Hematopoietic multipotent progenitor cell treated with erythropoietin and hydrocortisone succinate and interleukin-3 and kit ligand, for 15 days (in vitro differentiated cells): ENCODE data around the gene DELE1.

Source experiments
- DNase-seq: peaks from one replicate; pipeline ENCODE4 v3.0.0-alpha.2; 2015; ENCODE audit warnings: low spot score

DELE1 gene

DNA sequence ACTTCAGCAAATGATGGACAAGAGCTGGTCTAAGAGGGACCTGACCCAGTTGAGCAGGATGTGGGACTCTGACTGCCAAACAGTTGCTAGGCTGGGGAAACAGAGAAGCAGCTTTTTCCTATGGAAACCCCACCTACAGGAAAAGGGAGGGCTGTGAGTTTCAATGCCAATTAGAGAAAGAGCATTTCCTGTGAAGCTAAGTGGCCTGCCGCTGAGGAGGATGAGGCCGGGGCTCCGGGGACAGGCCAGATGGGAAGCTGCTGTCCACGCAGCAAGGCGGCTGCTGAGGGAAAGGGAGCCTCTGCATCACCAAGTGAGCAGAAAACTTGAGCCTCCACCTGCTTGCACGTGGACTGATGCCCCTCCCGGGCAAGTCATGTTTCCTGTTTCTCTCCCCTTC is 34.4 kb downstream of the DELE1 start, which contains the start of gene PCDH12:
Gene PCDH12 (minus strand): TSS at position 90 of the 400 bp plus-strand sequence. CDS start 351 bp downstream, outside the sequence.
- no peak for DNase-seq

DNA sequence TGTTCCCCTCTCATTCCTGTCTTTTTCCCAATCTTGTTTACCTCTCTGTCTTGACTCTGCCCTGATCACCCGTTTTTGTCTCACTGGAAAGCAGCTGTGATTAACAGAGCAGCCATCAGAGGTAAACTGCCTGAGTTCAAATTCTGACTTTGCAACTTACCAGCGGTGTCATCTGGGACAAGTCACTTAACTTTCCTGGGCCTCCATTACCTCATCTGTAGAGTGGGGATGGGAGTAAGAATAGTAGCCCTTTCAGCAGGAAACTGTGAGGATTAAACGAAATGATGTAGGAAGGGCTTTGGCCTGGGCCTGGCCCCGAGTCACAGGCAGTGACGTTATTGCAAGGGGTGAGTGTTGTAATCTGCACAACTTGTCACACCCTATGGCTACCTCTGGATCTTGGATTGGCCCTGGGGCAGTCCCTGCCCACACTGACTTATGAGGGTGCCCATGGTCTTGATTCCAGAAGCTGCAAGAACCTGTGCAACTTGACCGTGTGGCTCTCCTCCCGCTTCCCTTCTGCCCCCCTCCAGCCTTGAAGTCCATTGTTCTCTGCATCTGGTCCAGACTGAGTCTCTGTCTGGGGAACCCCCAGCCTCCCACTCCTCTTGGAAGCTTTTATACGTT is 35.0 kb downstream of the DELE1 start:
- DNase-seq = no peak

DNA sequence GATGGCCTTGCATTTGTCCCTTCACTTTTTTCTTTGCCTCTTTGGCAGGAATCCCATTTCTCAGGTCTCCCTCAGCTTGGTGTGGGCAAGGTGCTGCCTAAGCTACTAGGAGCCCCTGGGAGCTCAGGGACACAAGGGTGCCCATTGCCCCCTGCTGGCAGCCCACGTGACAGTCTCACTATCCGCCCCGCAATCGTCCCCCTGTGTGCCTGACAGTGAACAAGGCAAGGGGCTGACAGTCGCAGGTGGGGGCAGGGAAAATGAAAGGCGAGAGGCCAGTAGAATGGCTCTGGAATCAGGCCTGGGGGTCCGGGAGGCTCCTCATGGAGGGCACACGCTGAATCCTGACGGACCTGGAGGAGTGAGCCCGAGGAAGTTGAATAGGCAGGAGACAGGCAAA is 36.3 kb downstream of the DELE1 start:
- DNase-seq = peak; percentile 30

- DNase-seq = peak; percentile 91
Observed at GRCh38 chr5:141960449-141961323, 37.0 kb downstream of the DELE1 start.

- no peak for DNase-seq
Observed at GRCh38 chr5:141961466-141961865, 37.8 kb downstream of the DELE1 start.

DNA sequence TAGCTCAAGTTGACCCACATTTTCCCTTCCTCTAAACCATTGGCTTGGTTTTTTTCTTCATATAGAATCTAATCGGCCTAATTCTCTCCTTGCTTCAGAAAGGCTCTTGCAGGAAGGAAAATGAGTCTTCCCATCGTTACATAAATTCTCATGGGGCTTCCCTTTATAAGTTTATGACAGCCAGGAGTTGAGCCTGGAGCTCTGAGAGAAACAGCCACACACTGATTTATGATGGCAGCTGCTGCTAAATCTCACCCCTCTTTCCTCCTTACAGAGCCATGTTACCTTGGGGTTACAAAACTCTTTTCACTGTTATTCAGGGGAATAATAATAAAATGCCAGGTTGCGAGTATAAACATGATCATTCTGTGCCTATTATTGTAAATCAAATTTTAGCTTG is 40.0 kb downstream of the DELE1 start:
- no peak for DNase-seq

GRCh38 chr5:141965071-141965470 is 41.4 kb downstream of the DELE1 start:
- DNase-seq = no peak

GRCh38 chr5:141966275-141966962 is 42.7 kb downstream of the DELE1 start:
- DNase-seq = no peak

GRCh38 chr5:141966963-141967333 is 43.3 kb downstream of the DELE1 start:
- no peak for DNase-seq

DNA sequence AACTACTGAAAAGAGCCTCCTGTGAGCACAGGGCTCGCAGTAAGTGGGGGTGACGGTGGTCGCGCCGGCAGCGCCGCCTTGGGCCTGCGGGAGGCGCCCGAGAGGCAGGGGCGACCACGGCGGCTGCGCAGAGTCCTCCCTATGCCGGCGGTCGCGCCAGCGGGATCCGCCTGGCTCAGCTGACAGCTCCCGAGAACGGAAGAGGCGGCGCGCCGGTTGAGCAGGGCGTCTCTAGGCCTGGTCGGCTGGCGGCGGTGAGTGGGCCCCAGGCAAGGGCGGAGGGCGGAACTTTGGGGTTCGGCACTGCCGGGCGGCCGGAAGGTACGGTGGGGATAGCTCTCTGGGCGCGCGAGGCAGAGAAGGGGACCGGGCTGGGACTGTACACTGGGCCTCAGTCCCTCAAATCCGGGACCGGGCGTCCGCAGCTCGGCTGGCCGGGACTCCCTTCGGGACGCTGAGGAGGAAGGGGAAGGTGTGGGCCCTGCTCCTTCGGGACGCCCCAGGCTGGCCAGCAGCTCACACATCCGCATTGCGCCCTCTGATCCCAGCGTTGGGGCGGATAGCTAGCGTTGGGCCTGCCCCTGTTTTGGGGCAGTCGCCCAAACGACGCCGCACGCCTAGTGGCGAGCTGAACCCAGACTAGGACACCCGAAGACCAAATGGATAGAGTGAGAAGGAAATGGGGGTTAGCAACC is 45.4 kb downstream of the DELE1 start, which contains the start of gene RNF14:
Gene RNF14 (plus strand): TSS at position 192 of the 695 bp plus-strand sequence. CDS start 4,484 bp downstream, outside the sequence.
- peak; percentile 92 for DNase-seq

DNA sequence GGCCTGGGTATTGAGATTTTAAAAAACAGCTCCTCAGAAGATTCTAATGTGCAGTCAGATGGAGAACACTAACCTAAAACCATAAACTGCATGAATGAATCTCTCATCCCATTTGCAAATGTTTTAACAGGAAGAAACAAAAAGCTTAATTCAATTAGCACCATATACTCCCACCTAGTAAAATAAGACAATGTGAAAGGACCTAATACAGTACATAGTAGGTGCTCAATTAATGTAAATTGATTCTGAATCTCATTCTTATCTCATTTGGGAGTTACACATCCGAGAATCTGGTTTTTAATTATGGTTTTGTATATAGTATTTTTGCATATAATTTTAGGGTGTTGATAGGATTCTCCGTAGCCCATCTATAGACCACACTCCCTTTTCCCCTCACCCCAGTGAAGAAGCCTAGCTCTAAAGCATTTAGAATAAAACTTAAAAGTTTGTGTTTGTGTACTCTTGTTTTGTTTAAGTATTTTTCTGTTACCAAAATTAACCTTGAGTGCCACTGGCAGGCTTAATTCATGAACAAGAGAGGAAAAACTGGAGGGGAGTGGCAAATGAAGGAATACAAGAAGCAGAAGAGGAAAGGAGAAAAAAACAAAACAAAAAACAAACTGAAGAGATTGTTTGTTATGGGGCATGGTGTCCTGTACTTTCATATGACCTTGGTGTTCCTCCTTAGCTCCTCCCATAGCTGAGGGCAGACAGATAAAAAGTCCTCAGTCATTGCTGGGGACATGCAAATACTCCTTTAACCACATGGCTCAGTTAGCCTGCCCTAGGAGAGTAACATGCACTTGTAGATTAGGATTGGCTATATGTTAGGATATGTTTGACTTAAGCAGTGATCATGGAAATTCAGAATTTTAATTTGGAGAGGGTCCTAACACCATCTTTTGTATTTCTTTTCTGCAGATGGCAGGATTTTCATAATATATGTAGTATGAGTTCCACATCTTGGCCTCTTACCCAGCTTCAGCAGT is 46.4 kb downstream of the DELE1 start:
- DNase-seq = peak; percentile 92

DNA sequence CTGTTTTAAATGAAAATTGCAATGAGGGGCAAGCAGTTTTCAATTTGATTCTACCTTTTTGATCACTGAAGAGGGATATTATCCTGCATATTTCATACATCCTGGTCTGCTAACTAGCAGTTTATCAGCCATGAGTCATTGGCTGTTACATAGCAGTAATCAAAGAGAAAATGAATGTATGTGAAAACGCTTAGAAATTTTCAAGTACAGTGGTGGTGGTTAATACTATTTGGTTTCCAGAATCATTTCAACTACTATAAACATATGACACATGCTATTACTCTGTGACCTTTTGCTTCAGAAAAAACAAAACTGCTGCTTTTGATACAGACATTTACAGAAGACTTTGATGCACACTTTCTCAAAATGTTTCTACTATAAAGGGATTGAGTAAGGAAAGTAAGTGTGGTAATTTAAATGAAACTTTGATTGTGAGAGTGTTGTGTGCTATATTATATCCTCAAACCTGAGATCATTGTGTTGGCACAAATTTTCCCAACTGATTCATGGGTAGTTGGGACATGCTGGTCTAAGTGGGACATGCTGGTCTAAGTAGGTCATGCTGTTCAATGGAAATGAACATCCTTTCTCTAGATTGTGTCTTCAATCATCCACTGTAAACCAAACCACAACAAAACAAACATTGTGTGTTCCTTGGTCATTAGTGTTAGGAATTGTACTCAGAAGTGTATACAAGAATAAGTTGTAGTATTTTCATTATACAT is 50.4 kb downstream of the DELE1 start:
- DNase-seq = peak; percentile 23

DNA sequence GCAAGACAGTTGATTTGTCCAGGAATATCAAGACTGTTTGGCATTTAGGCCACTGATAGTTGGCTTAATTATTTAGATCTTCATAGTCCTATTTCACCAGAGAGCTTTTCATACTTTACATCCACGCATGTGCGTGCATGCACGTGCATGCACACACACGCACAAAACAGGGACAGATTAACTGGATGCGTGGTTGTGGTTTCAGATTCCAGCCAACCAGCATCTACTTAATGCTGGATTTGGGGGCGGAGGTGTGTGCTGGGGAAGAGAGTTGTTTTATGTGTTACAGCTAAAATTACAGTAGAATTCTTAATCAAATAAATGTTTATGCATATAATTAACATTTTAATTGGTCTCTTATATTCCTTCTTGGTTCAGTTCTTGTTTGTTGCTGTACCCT is 52.5 kb downstream of the DELE1 start:
- no peak for DNase-seq

DNA sequence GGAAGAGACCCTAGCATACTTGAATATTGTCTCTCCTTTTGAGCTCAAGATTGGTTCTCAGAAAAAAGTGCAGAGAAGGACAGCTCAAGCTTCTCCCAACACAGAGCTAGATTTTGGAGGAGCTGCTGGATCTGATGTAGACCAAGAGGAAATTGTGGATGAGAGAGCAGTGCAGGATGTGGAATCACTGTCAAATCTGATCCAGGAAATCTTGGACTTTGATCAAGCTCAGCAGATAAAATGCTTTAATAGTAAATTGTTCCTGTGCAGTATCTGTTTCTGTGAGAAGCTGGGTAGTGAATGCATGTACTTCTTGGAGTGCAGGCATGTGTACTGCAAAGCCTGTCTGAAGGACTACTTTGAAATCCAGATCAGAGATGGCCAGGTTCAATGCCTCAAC is 54.7 kb downstream of the DELE1 start:
- DNase-seq = no peak

DNA sequence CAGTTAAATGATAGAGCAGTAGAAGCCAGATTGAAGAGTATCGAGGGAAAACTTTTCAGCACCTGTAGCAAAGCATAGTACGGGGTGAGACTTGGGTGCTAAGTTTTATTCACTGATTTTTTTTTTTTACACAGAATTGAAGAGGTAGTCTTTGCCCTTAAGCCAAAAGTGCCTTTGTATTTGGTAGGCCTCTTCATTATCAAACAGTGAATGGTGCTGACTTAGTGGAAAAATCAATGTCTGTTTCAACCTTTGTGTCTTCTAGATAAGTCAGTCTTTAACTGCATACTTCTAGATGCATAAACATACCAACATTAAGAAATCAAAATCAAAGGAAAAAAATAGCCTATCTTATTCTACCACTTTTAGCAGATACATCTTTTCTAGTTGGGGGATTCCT is 59.0 kb downstream of the DELE1 start:
- no peak for DNase-seq

GRCh38 chr5:141986072-141986471 is 62.4 kb downstream of the DELE1 start:
- no peak for DNase-seq

- DNase-seq = no peak
Observed at GRCh38 chr5:141989720-141990119, 66.0 kb downstream of the DELE1 start.
